GM19468 (cell line): ENCODE results near the gene BRINP1.

Source experiments
- ATAC-seq: cut with Tn5 transposase; IDR thresholded peaks from one replicate; pipeline ENCODE4 v1.9.1; 2021; ENCODE audit warnings: mild to moderate bottlenecking, moderate library complexity, moderate number of reproducible peaks; ENCODE audit not compliant: unreplicated experiment; ENCODE audit errors: extremely low read depth

The BRINP1 gene

GRCh38 chr9:119283078-119283794 is 86.0 kb downstream of the BRINP1 start:
- no peak for ATAC-seq

DNA sequence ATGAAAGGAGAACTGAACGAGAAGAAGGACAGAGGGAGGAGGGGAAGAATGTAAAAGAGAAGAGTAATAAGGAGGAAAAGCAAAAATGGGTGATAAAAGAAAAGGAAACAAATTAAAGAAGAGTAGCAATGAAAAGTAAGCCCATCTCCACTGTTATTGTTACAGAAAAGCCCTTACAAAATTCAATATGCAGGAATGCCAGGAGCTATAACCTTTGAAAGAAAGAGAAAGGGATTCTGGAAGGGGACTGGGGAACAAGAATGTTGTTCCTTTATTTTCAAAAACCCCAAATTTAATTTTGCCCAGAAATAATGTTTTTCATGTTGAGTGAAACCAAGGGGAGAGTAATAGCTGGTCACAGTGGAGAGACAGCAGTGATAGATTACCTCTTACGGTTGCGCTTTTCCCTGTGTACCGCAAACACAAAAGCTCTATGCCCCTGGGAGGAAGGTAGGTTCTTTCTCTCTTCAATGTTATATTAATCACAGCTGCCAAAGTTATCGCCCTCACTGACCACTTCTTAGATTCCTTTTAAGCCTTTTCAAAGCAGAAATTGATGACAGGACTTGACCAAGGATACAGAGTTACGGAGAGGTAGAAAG is 86.7 kb downstream of the BRINP1 start:
- ATAC-seq: no peak

DNA sequence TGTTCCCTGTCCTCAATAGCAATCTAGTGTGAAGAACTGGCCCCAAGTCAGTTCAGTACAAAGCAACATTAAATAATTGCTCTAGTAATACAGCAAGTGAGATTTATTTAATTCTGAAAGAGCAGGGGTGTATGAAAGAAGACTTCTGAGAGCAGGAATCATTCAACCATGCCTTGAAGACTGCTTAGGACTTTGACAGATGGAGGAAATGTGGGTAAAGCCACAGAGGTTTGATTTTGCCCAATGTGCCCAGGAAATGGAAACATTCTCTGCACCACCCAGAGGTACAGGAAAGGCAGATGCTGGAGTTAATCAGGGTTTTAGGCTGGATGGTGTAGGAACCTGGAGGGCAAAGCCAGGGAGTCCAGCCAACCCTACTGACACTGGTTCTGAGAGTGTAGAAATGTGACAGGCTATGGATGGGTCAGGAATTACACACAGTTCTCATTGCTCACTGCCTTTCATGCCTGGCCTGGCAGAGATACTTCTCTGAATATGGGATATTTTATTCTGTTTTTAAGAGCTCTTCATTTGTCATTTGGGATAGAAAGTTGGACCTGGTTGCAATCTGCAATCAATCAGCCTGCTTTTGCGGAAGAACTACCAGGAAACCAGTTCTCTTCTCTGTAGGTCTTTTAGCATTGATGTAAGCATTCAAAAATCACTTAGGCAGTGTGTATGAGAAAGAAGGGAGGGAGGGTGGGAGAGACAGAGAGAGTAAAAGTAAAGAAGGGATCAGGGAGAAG is 88.3 kb downstream of the BRINP1 start:
- ATAC-seq: no peak

GRCh38 chr9:119278171-119278570 is 91.1 kb downstream of the BRINP1 start:
- ATAC-seq: no peak

DNA sequence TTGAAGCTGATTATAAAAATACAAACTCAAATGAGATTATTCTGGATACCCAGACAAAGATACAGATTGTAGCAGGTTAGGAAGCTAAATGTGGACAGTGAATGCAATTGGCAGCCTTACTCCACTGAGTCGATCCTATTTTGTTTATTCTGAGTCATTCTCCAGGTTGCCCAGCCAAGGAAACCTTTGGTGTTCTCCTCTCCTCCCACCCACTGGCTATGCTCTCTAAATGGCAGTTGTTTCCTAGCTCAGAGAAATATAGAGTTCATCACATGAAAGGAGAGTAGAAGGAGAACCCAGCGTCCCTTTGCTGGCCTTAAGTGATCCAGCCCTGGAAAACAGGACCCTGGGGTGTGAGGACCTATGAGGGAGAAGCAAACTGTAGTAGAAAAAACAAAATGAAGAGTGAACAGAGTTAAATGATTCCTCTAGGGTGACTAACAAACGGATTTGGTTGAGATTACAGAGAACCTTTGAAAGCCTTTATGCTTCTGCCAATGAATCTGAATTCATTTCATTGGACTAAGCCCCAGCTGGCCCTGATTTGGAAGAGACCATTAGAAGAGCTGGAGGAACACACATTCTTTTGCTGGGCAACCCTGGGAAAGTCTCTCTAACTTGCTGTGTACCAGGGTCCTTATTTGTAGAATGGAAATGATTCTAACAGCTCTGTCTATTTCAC is 95.1 kb downstream of the BRINP1 start:
- ATAC-seq: no peak

- no peak for ATAC-seq
Observed at GRCh38 chr9:119273325-119273904, 95.8 kb downstream of the BRINP1 start.

DNA sequence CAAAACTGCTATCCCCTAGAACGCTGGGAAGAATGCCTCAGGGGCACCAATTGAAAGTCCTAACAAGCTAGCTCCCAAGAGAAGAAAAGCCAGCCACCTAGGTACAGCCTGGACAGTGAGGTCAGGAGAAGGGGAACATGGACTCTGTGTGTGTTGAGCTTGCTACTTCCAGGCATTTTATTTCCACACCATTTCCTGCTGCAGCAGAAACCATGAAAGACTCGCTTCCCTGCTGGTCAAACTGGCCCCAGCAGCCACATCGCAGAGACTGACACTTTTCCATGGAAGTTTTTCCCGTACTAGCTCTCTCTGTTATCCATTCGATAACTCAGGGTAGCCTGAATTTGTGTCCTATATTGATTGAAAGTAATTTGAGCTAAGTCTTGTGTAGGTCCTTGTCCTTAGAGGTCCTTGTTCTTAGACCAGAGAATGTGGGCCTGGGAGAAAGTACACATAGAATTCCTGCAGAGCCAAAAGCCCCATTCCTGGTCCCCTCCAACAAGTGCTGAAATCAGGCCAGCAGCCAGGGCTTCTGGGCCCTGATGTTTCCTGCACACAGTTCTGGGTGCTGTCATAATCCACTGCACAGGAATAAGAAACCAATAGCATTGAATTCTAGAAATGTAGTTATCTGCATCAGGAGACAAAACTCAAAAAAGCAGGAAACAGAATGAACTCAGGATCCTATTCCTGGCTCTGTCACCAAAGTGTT is 96.6 kb downstream of the BRINP1 start:
- ATAC-seq: no peak

- ATAC-seq: no peak
Observed at GRCh38 chr9:119268985-119269384, 100.2 kb downstream of the BRINP1 start.

DNA sequence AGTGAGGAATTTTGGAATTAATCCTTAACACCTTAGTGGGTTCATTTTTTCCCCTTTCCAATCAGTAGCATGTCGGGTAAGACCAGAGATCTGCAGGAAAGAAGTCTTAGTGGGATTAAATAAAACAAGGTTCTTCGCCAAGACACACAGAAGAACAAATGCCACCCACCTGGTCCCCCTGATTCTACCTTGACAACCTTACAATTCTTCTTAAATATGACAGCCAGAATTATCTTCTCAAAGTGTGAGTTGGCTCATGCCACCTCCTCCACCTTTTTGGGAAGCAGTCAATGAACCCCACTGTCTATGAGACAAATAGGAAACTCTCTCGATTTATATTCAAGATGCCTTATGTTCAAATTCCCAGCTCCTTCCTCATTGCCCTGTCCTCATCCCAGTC is 105.1 kb downstream of the BRINP1 start:
- no peak for ATAC-seq

DNA sequence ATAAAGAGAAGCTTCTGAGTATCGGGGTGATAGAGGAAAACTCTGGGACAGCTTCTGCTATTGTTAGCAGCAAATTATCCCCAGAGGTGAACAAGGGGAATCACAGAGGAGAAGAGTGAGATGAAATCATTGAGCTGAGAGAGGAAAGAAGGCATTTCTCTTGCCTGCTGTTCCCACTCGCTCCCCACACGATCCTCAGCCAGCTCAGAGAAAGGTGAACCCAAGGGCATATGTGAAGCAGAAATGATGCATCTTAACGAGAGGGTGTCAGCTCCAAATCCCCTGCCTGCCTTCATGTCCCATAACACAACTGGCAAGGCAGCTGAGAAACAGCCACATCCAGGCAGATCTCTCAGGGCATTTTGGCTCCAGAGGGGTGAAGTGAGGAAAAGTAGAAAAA is 111.6 kb downstream of the BRINP1 start:
- no peak for ATAC-seq

GRCh38 chr9:119255116-119255515 is 114.1 kb downstream of the BRINP1 start:
- ATAC-seq: no peak

DNA sequence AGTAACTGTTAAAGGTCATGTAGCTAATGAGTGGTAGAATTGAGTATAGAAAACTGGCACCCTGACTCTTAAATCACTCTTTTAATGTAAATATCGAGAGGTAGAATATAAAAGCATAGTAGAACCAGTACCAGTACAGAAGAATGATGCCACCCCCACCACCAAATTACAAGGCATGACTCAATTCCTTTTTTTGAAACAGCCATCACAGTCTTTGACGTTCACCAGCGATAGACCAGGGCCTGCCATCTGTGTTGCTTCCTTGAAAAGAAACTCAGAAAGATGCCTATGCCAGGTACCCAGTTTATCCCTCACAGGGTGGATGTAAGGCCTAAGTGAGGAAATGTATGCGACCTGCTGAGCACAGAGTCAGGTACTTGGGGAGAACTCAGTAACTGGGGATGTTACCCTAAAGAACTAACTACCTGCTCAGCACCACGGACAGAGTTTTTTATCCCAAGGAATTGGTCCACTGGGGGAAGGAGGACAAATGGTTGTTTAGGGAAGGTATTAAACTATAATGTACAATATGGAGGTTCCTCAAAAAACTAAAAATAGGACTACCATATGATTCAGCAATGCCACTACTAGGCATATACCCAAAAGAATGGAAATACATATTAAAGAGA is 116.5 kb downstream of the BRINP1 start:
- no peak for ATAC-seq

- no peak for ATAC-seq
Observed at GRCh38 chr9:119251936-119252335, 117.3 kb downstream of the BRINP1 start.

- ATAC-seq: no peak
Observed at GRCh38 chr9:119250730-119251129, 118.5 kb downstream of the BRINP1 start.

GRCh38 chr9:119240546-119240945 is 128.7 kb downstream of the BRINP1 start:
- no peak for ATAC-seq

DNA sequence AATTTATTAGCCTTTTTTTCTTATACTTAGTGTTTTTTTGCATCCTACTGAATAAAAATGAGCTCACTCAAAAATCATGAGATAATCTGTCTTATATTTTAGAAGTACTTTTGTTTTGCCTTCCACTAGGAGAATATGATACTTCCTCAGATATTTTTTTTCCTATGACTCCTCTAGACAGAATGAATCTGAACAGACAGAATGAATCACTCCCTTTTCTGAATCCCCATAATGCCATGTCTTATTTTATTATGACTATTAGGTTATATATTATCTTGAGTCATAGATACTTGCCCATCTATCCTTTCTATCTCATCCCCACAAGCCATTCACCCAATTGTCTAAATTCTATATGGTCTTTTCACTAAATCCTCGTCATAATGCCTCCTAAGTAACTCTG is 134.6 kb downstream of the BRINP1 start:
- ATAC-seq: no peak

DNA sequence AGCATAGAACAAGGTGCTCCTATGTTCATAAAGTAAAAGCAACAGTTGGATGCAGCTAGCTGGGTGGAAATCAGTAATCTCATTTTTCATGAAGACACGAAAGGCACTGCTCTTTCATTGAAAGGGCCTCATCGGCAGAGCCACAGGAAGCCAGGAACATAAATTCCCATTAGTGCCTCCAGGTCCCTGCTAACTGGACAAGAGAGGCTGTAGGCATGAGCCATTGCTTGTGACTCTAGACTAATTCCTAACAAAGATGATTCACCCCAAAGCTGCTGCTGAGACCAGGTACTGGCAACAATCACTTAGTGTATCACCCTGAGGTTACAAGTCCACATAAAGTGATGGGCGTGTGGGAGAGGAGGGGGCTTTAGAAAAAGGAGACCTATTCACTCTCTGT is 141.8 kb downstream of the BRINP1 start:
- ATAC-seq: no peak

- no peak for ATAC-seq
Observed at GRCh38 chr9:119224431-119224830, 144.8 kb downstream of the BRINP1 start.

- ATAC-seq: no peak
Observed at GRCh38 chr9:119221276-119221675, 148.0 kb downstream of the BRINP1 start.
